Stimulated activated CD4-positive, alpha-beta T cell treated with anti-CD3 and anti-CD28 coated beads, Interleukin-15, amount 100 ng/mL, for 48 hours (primary cell): ENCODE measurements around the gene TAMM41.
"Not testable (repeated sequence)": the region's sequence is repeated elsewhere in the genome, so short reads cannot be mapped to it uniquely, and the experiment has no call there.

ENCODE experiments used
- DNase-seq, 2 donors: peaks; one replicate each; pipeline ENCODE4 v3.0.0-alpha.2; 2020; ENCODE audit warnings: low read depth in 2 of 2

TAMM41 gene

GRCh38 chr3:11815111-11815510 lies 31.6 kb downstream of the TAMM41 start:
- no peak for DNase-seq

- DNase-seq: no peak
These were observed 32.0 kb downstream of the TAMM41 start for GRCh38 chr3:11814663-11815062.

- DNase-seq: no peak
These were observed 36.4 kb downstream of the TAMM41 start for GRCh38 chr3:11810276-11810675.

- DNase-seq: no peak
These were observed 38.5 kb downstream of the TAMM41 start for GRCh38 chr3:11808231-11808630.

- DNase-seq: no peak
These were observed 39.0 kb downstream of the TAMM41 start for GRCh38 chr3:11807686-11808085.

GRCh38 chr3:11805716-11806115 lies 41.0 kb downstream of the TAMM41 start:
- no peak for DNase-seq

GRCh38 chr3:11803977-11804892 lies 42.5 kb downstream of the TAMM41 start:
- DNase-seq: peak in 1 of 2 donors; percentile 24

- DNase-seq: no peak
These were observed 46.9 kb downstream of the TAMM41 start for GRCh38 chr3:11799791-11800190.

GRCh38 chr3:11794927-11795326 lies 51.8 kb downstream of the TAMM41 start:
- no peak for DNase-seq

- DNase-seq: no peak
These were observed 55.1 kb downstream of the TAMM41 start for GRCh38 chr3:11791339-11792200.

- DNase-seq: no peak
These were observed 57.3 kb downstream of the TAMM41 start for GRCh38 chr3:11789412-11789811.

- no peak for DNase-seq
These were observed 61.7 kb downstream of the TAMM41 start for GRCh38 chr3:11784971-11785377.

- no peak for DNase-seq
These were observed 66.3 kb downstream of the TAMM41 start for GRCh38 chr3:11780341-11780740.

GRCh38 chr3:11779626-11780025 lies 67.1 kb downstream of the TAMM41 start:
- DNase-seq: no peak

GRCh38 chr3:11778248-11778647 lies 68.4 kb downstream of the TAMM41 start:
- no peak for DNase-seq

GRCh38 chr3:11776346-11776745 lies 70.3 kb downstream of the TAMM41 start:
- no peak for DNase-seq

- DNase-seq: no peak
These were observed 71.2 kb downstream of the TAMM41 start for GRCh38 chr3:11775493-11775892.

GRCh38 chr3:11774296-11774877 lies 72.3 kb downstream of the TAMM41 start:
- DNase-seq: no peak

GRCh38 chr3:11771931-11772330 lies 74.8 kb downstream of the TAMM41 start:
- DNase-seq: not testable (repeated sequence)

- peak; percentile 68 to 72 for DNase-seq
These were observed 76.0 kb downstream of the TAMM41 start for GRCh38 chr3:11770477-11771391.
